H9 (cell line): Measurements from ENCODE around the gene TRPM1. TPM values are rescaled to one million over a fixed set of nuclear protein-coding genes. Genes with fewer than 3 reads are reported as not detected.

Experiments used
- DNase-seq: peaks from one replicate; pipeline ENCODE4 v3.0.0-alpha.2; 2017
- H2AFZ ChIP-seq: one replicate; pipeline ENCODE4 v1.6.1; 2013; ENCODE audit warnings: mild to moderate bottlenecking, low read length, control low read depth, moderate library complexity
- H2AK5ac ChIP-seq: 2 replicates; pipeline ENCODE4 v1.6.1; 2013; ENCODE audit warnings: low read length, control low read depth, mixed read lengths; ENCODE audit not compliant: insufficient read length
- H2BK120ac ChIP-seq: one replicate; pipeline ENCODE4 v1.6.1; 2013; ENCODE audit warnings: low read depth, mild to moderate bottlenecking, low read length, control low read depth, inconsistent platforms; ENCODE audit not compliant: poor library complexity, severe bottlenecking
- H2BK12ac ChIP-seq: 2 replicates; pipeline ENCODE4 v1.6.1; 2013; ENCODE audit warnings: low read length, control low read depth, mixed read lengths, low read depth; ENCODE audit not compliant: insufficient read length
- H2BK15ac ChIP-seq: 2 replicates; pipeline ENCODE4 v1.6.1; 2013; ENCODE audit warnings: low read depth, low read length, control low read depth
- H2BK20ac ChIP-seq: one replicate; pipeline ENCODE4 v1.6.1; 2013; ENCODE audit warnings: low read depth, mild to moderate bottlenecking, low read length, control low read depth, inconsistent platforms; ENCODE audit not compliant: poor library complexity, severe bottlenecking
- H2BK5ac ChIP-seq: 2 replicates; pipeline ENCODE4 v1.6.1; 2013; ENCODE audit warnings: low read length, control low read depth, mixed read lengths; ENCODE audit not compliant: insufficient read length
- H3K14ac ChIP-seq: 2 replicates; pipeline ENCODE4 v1.6.1; 2013; ENCODE audit warnings: low read length, control low read depth; ENCODE audit not compliant: insufficient read depth
- H3K18ac ChIP-seq: 2 replicates; pipeline ENCODE4 v1.6.1; 2013; ENCODE audit warnings: low read depth, mild to moderate bottlenecking, mixed read lengths, low read length, control low read depth; ENCODE audit not compliant: insufficient read length
- H3K23ac ChIP-seq: 2 replicates; pipeline ENCODE4 v1.6.1; 2013; ENCODE audit warnings: low read length, control low read depth, mixed read lengths, low read depth; ENCODE audit not compliant: insufficient read length
- H3K23me2 ChIP-seq: 2 replicates; pipeline ENCODE4 v1.6.1; 2013; ENCODE audit warnings: low read depth, mild to moderate bottlenecking, mixed read lengths, low read length, control low read depth; ENCODE audit not compliant: insufficient read length, poor library complexity, severe bottlenecking
- H3K27ac ChIP-seq: 2 replicates; pipeline ENCODE4 v1.5.1; 2013; ENCODE audit warnings: low read length, control low read depth, mixed read lengths, low read depth; ENCODE audit not compliant: insufficient read length
- H3K27me3 ChIP-seq: 2 replicates; pipeline ENCODE4 v1.6.1; 2013; ENCODE audit warnings: low read length, control low read depth, inconsistent platforms; ENCODE audit not compliant: insufficient read depth
- H3K4ac ChIP-seq: 2 replicates; pipeline ENCODE4 v1.6.1; 2013; ENCODE audit warnings: low read depth, mild to moderate bottlenecking, control low read depth, inconsistent platforms, low read length, moderate library complexity
- H3K4me1 ChIP-seq: 2 replicates; pipeline ENCODE4 v1.6.1; 2013; ENCODE audit warnings: low read length, control low read depth, inconsistent platforms; ENCODE audit not compliant: insufficient read depth
- H3K4me2 ChIP-seq: 2 replicates; pipeline ENCODE4 v1.6.1; 2013; ENCODE audit warnings: low read length, control low read depth, mixed read lengths; ENCODE audit not compliant: insufficient read length, insufficient read depth
- H3K56ac ChIP-seq: 2 replicates; pipeline ENCODE4 v1.6.1; 2013; ENCODE audit warnings: low read depth, mild to moderate bottlenecking, mixed read lengths, low read length, control low read depth; ENCODE audit not compliant: insufficient read length
- H3K79me1 ChIP-seq: 2 replicates; pipeline ENCODE4 v1.6.1; 2013; ENCODE audit warnings: low read depth, mild to moderate bottlenecking, moderate library complexity, low read length, control low read depth, inconsistent platforms; ENCODE audit not compliant: insufficient read depth, poor library complexity, severe bottlenecking
- H3K79me2 ChIP-seq: 2 replicates; pipeline ENCODE4 v1.6.1; 2013; ENCODE audit warnings: low read length, control low read depth, inconsistent platforms; ENCODE audit not compliant: insufficient read depth
- H3K9ac ChIP-seq: 2 replicates; pipeline ENCODE4 v1.6.1; 2013; ENCODE audit warnings: low read length, control low read depth, mixed read lengths; ENCODE audit not compliant: insufficient read length; ENCODE audit errors: extremely low read depth
- H3K9me3 ChIP-seq: one replicate; pipeline ENCODE4 v1.6.1; 2013; ENCODE audit warnings: low read depth, low read length, inconsistent platforms; ENCODE audit not compliant: control insufficient read depth
- H3T11ph ChIP-seq: one replicate; pipeline ENCODE4 v1.6.1; 2013; ENCODE audit warnings: mild to moderate bottlenecking, low read length, control low read depth, inconsistent platforms
- H4K20me1 ChIP-seq: one replicate; pipeline ENCODE4 v1.6.1; 2013; ENCODE audit not compliant: control insufficient read depth, insufficient read length, insufficient read depth
- H4K5ac ChIP-seq: 2 replicates; pipeline ENCODE4 v1.6.1; 2013; ENCODE audit warnings: low read depth, mild to moderate bottlenecking, mixed read lengths, low read length, control low read depth; ENCODE audit not compliant: insufficient read length
- H4K8ac ChIP-seq: replicated peaks from 2 replicates; pipeline ENCODE4 v1.6.1; 2013; ENCODE audit warnings: low read length, control low read depth, mixed read lengths, low read depth; ENCODE audit not compliant: insufficient read length
- H4K91ac ChIP-seq: 2 replicates; pipeline ENCODE4 v1.6.1; 2013; ENCODE audit warnings: low read depth, mild to moderate bottlenecking, moderate library complexity, mixed read lengths, low read length, control low read depth; ENCODE audit not compliant: insufficient read length
- H3K27ac Mint-ChIP-seq, 3 experiments: 2 replicates in 2 of 3; 3 replicates in 1 of 3; pipeline ENCODE4 v1.8.0; 2020 to 2021; ENCODE audit warnings: mixed read lengths in 3 of 3, mild to moderate bottlenecking in 1 of 3, moderate library complexity in 1 of 3
- H3K27me3 Mint-ChIP-seq: 2 replicates; pipeline ENCODE4 v1.8.0; 2021; ENCODE audit warnings: low read depth, mild to moderate bottlenecking, moderate library complexity, mixed read lengths
- H3K36me3 Mint-ChIP-seq, 3 experiments: 2 replicates in 2 of 3; 3 replicates in 1 of 3; pipeline ENCODE4 v1.8.0; 2020 to 2021; ENCODE audit warnings: low read depth in 3 of 3, mixed read lengths in 3 of 3; ENCODE audit not compliant: insufficient read depth in 1 of 3
- H3K4me1 Mint-ChIP-seq, 2 experiments: 2 replicates each; pipeline ENCODE4 v1.8.0; 2020; ENCODE audit warnings: mixed read lengths in 2 of 2
- H3K4me3 Mint-ChIP-seq, 2 experiments: 2 replicates in 1 of 2; 3 replicates in 1 of 2; pipeline ENCODE4 v1.8.0; 2020 to 2021; ENCODE audit warnings: mild to moderate bottlenecking in 2 of 2, mixed read lengths in 2 of 2, moderate library complexity in 1 of 2
- H3K9me3 Mint-ChIP-seq, 2 experiments: 2 replicates in 1 of 2; 3 replicates in 1 of 2; pipeline ENCODE4 v1.8.0; 2020; ENCODE audit warnings: mild to moderate bottlenecking in 2 of 2, mixed read lengths in 2 of 2, moderate library complexity in 1 of 2
- CTCF ChIP-seq: fragments of 200-600 bp; sonication (generic); conservative IDR thresholded peaks from 3 replicates; pipeline ENCODE4 v1.8.0; 2021; ENCODE audit warnings: antibody characterized with exemption, mild to moderate bottlenecking
- WGBS: extraction: QIAGEN DNeasy Blood & Tissue Kit; methylation state at CpG from one replicate; pipeline ENCODE4 v1.1.7; 2013; ENCODE audit warnings: missing lambda C conversion rate, low lambda C conversion rate, mixed read lengths; ENCODE audit not compliant: insufficient read length; ENCODE audit errors: extremely low coverage; 5-methylcytosine and 5-hydroxymethylcytosine counted together
- total RNA-seq: library from RNA; stranded (reverse); gene quantifications from 2 replicates; pipeline ENCODE4 v1.2.1, GENCODE V29; 2021

The TRPM1 gene
- total RNA-seq, 1 experiment from 2014 or later = not detected

- Mint-ChIP-seq H3K27me3 (no peaks in the 10 kb centered on the region; the same call in 1 of the 2 replicates), H3K4me1 (peaks cover 25 to 36% of the 10 kb centered on the region in 2 experiments), H3K27ac (no peak overlapping the region), H3K36me3 (peaks cover 0 to 25% (median 13%) of the 10 kb centered on the region in 3 experiments; a peak in 6 of 7 replicates), H3K9me3 (peaks cover 26% of the 10 kb centered on the region in 2 experiments), H3K4me3 (no peak overlapping the region)
- H3T11ph ChIP-seq = no peak overlapping the region
- H3K79me1 ChIP-seq = no peaks in the 10 kb centered on the region
- no peak overlapping the region for H4K5ac ChIP-seq
- H2AK5ac ChIP-seq = no peak overlapping the region
- H3K4me1 ChIP-seq = peaks cover 3% of the 10 kb centered on the region; the same call in 1 of the 2 replicates
- H3K4ac ChIP-seq = no peak overlapping the region
- H3K56ac ChIP-seq = no peak overlapping the region
- H2BK20ac ChIP-seq = no peak overlapping the region
- H3K14ac ChIP-seq = no peak overlapping the region
- H4K20me1 ChIP-seq = no peaks in the 10 kb centered on the region
- H3K27me3 ChIP-seq = no peaks in the 10 kb centered on the region
- no peaks in the 10 kb centered on the region for H3K79me2 ChIP-seq
- no peaks in the 10 kb centered on the region for H3K23me2 ChIP-seq
- H3K27ac ChIP-seq = no peak overlapping the region
- no peak overlapping the region for H2AFZ ChIP-seq
- H3K18ac ChIP-seq = no peak overlapping the region
- peak; percentile 55 for TF ChIP-seq CTCF
- no peak overlapping the region for H4K91ac ChIP-seq
- H3K9ac ChIP-seq = no peak overlapping the region
- H2BK15ac ChIP-seq = no peak overlapping the region
- no peak overlapping the region for H3K23ac ChIP-seq
- DNase-seq = peak; percentile 65
- no peak overlapping the region for H2BK5ac ChIP-seq
- peaks cover 9% of the 10 kb centered on the region for H3K9me3 ChIP-seq
- no peak overlapping the region for H2BK120ac ChIP-seq
- no CpG with 5 or more reads among the region's 9 CpGs for whole genome bisulfite sequencing
- no peak overlapping the region for H2BK12ac ChIP-seq
- H4K8ac ChIP-seq = no peak overlapping the region
- H3K4me2 ChIP-seq = no peak overlapping the region
These were observed 34.5 kb upstream of the TRPM1 start for GRCh38 chr15:31136016-31136415.
